ENCODE data around the gene SPIC.
"Not testable (repeated sequence)": the region's sequence is repeated elsewhere in the genome, so short reads cannot be mapped to it uniquely, and the experiment has no call there.

The SPIC gene

GRCh38 chr12:101474711-101475386, at the start of gene SPIC:
Gene SPIC, plus strand, starts transcription at chr12:101475336. Its CDS starts 1,569 bp downstream, at chr12:101476905.
- DNase-seq (ENCODE audit: low read depth in 4 of 4, low spot score in 1 of 4) = no peak

GRCh38 chr12:101430456-101430855, 44.7 kb upstream of the SPIC start:
- no peak for DNase-seq (ENCODE audit: low read depth in 4 of 4, low spot score in 1 of 4)

GRCh38 chr12:101436136-101436535, 39.0 kb upstream of the SPIC start:
- DNase-seq (ENCODE audit: low read depth in 4 of 4, low spot score in 1 of 4) = no peak

GRCh38 chr12:101439236-101439635, 35.9 kb upstream of the SPIC start:
- DNase-seq (ENCODE audit: low read depth in 4 of 4, low spot score in 1 of 4) = no peak

GRCh38 chr12:101441461-101442224, 33.5 kb upstream of the SPIC start:
- no peak for DNase-seq (ENCODE audit: low read depth in 4 of 4, low spot score in 1 of 4)

- no peak for DNase-seq (ENCODE audit: low read depth in 4 of 4, low spot score in 1 of 4)
These were observed 19.5 kb upstream of the SPIC start for GRCh38 chr12:101455685-101456084.

- no peak for DNase-seq (ENCODE audit: low read depth in 4 of 4, low spot score in 1 of 4)
These were observed 15.3 kb upstream of the SPIC start for GRCh38 chr12:101459642-101460346.

DNA sequence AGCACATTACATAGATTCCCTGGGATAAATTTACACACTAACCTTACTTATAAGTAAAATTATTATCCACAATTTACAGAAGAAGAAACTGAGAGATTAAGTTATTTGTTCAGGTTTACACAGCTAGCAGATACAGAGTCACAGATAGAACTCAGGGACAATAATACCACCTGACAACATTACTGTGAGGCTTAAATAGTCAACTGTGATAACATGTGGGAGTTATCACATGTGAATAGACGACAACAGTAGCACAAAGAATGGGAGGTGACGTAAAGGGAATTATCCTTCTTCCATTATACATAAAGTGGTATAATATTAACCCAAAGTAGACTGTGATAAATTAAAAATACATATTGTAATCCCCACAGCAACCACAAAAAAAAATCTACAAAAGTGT, 6.2 kb upstream of the SPIC start:
- DNase-seq (ENCODE audit: low read depth in 4 of 4, low spot score in 1 of 4) = no peak

DNA sequence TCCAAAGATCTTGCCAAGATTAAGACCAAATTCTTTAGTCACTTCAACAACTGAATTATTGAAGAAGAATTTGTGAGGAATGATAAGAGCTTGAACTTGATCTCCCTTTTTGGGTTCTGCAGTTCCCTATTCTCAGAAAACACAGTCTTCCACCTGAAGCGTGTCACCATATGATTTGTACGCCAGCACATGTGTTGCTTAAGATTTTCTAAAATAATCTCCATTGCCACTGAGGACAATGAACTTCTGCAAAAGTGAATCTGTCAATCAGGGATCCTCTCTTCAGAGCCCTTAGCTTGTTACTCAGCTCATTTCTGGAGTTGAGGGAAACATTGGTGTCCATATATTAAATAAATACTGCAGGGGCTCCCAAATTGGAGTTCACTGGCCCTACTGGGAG, 4.2 kb upstream of the SPIC start:
- no peak for DNase-seq (ENCODE audit: low read depth in 4 of 4, low spot score in 1 of 4)

- not testable (repeated sequence) for DNase-seq (ENCODE audit: low read depth in 4 of 4, low spot score in 1 of 4)
These were observed 3.3 kb upstream of the SPIC start for GRCh38 chr12:101471878-101472277.

DNA sequence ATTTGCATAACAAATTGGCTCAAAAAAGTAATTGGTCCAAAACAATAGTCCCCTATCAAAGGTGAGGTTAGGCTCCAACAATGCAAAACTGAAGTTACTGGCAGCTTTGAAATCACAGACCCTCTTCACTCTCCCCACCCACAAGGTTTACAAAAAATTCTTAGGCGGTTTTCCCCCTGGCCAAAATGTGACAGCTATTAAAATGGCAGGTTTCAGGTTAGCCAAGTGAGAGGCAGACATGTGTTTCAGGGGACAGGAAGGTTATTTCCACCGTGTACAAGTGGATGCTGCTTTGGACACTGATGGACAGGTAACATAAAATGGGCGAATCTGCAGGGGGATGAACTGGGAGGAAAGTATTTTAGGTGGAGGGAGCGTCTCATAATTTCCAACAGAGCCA, 888 bp upstream of the SPIC start:
- no peak for DNase-seq (ENCODE audit: low read depth in 4 of 4, low spot score in 1 of 4)

DNA sequence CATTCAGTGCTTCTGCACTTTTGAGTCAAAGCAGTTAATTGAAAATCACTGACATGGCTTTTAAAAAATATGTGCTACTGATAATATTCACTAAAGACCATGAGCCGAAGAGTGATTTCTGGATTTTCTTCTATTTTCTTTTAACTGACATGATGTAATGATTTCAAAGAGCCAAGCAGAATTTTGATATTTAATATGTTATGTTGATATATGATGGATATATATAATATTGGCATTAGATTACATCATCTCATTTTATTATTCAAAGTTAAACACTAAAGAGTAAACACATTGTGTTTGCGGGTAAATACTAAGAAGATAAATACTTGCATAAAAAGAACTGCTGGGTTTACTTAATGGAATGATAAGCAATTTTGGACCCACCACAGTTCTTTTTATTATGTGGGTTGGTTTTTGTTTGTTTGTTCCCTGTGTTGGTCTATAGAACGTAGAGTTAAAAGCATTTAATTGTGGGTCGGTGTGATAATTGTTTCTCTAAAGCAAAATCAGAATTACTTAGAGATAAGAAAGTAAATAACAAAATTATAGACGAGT, 692 bp downstream of the SPIC start:
- no peak for DNase-seq (ENCODE audit: low read depth in 4 of 4, low spot score in 1 of 4)

DNA sequence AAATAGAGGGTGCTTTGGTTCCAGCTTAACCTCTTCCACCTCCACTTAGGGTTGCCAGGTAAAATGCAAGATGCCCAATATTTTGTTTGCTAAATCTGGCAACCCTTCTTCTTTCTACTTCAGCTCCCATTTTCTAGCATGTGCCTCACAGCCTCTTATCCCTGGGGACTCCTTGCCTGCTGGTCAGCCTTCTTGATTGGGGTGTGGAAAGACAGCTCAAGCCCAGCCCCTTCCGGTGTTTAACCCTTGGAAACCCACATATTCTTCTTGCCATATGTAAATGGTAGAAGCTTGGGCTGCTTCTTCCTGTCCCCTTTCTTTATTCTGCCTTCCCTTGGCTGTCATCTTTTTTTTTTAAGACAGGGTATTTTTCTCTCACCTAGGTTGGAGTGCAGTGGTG, 5.7 kb downstream of the SPIC start:
- DNase-seq (ENCODE audit: low read depth in 4 of 4, low spot score in 1 of 4) = no peak

DNA sequence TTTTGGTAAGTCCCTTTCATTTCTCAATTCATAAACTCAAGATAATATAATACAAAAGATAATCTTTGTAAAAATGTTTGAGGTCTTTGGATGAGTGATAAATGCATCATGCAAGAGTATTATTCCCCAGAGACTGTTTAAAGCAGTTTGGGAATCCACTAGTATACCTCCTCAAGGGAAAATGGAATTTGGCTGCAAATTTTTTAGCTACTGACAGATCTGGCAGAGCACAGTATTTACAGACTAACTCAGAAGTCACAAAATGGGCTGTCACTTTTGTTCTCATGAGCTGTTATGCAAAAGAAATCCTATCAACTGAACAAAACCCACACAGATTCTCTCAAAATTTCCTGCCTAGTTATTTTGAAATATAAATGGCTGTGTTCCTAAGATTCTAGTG, 9.9 kb downstream of the SPIC start:
- no peak for DNase-seq (ENCODE audit: low read depth in 4 of 4, low spot score in 1 of 4)

DNA sequence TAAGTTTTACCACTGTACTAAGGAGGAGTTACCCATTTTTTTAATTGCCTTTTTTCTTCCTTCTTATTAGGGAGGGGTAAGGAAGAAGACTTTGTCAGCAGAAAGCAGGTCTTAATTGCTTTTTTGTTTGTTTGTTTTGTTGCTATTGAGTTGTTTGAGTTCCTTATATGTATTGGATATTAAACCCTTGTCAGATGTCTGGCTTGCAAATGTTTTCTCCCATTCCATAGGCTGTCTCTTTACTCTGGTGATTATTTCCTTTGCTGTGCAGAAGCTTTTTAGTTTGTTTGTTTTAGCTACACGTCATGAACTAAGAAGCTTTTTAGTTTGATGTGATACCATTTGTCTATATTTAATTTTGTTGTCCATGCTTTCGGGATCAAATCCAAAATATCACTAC, 13.3 kb downstream of the SPIC start:
- DNase-seq (ENCODE audit: low read depth in 4 of 4, low spot score in 1 of 4) = no peak

DNA sequence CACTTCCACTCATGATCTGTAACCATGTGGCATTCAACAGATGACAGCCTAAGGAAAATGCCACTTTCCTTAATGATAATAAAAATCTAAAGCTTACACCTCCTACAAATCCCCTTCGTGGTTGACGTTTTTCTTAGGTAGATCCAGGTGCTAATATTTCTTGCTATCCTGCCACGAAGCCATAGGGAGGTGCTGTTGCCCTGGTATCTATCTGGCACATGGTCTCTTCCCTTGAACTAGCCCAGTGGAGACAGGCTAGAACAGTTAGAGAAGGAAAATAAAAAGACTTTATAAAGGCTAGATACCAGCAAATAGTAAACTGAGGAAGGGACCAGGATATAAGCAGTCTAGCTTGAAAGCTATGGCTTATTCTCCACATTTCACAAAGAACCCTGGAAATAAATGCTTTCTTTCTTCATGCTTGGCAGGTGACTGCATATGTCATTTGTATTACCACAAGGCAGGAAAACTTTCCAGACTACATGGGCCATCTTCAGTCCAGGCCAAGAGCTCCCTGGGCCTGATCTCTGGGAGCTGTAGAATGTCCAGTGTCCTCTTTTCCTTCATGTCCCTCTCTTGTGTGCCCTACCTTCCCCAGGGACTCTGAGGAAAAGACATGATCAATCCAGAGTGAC, 15.3 kb downstream of the SPIC start:
- no peak for DNase-seq (ENCODE audit: low read depth in 4 of 4, low spot score in 1 of 4)

DNA sequence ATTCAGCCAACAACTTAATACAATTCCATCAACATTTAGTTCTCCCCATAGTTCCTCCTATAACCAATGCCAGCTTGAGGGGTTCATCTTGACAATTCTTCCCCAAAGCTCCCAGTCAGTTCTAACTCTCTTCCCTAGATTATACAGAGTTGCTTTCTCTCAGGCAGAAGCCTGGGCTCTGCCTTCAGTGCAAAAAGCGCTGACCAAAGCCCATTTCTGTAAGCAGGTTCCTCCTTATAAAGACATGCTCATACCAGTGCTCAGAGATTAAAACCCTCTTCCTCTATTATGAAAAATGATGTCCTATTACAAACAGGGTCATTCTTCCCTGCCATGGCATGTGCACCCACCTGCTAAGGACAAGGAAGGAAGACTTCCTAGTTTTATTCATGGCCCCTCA, 16.2 kb downstream of the SPIC start:
- no peak for DNase-seq (ENCODE audit: low read depth in 4 of 4, low spot score in 1 of 4)

DNA sequence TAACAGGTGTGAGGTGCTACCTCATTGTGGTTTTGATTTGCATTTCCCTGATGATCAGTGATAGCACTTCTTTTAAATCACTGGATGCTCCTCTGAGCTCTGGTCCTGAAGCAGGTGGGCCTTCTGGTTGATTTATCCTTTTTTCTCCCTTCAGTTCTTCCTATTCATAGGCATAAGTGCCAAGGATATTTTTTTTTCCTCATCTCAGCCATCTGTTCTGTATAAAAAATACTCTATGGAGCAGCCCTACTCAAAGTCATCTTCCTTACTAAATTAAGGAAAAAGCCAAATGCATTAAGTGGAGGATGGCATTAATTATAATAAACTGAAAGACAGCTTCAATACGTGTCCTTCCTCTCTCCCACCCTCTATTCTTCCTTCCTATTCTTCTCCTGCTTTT, 18.4 kb downstream of the SPIC start:
- no peak for DNase-seq (ENCODE audit: low read depth in 4 of 4, low spot score in 1 of 4)

DNA sequence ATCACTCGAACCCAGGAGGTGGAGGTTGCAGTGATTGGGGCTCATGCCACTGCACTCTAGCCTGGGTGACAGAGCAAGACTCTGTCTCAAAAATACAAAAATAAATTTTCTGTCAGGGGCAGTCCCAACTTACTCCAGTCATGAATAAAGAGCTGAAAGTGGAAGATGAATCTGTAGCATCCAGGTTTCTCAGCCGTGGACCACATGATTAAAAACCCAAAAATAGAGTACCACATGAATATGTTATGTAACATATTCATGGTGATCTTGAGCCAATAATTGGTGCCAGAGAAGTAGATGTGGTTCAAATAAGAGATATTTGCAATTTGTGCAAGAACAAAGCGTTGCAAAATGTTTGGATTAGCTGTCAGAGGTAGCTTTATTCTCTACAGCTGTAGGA, 23.1 kb downstream of the SPIC start:
- DNase-seq (ENCODE audit: low read depth in 4 of 4, low spot score in 1 of 4) = no peak

- DNase-seq (ENCODE audit: low read depth in 4 of 4, low spot score in 1 of 4) = no peak
These were observed 26.4 kb downstream of the SPIC start for GRCh38 chr12:101501410-101501995.

- DNase-seq (ENCODE audit: low read depth in 4 of 4, low spot score in 1 of 4) = no peak
These were observed 46.0 kb downstream of the SPIC start for GRCh38 chr12:101521136-101521535.
